ENCODE measurements around the gene MALT1.

- TF ChIP-seq CTCF (conservative IDR thresholded peaks at IDR 0.05) (no peak), ZFX (IDR thresholded peaks at IDR 0.05) (no peak)
Measured at GRCh38 chr18:58727776-58728500, 56.7 kb downstream of the MALT1 start.

All from C4-2B (cell line).